GM12878 (cell line): ENCODE measurements around the gene CEP131. TPM values are rescaled to one million over a fixed set of nuclear protein-coding genes. Genes with fewer than 3 reads are reported as not detected.

ENCODE experiments used
- ATAC-seq: fragments of 200-7000 bp; cut with Tn5 transposase; 3 replicates; pipeline ENCODE4 v1.9.1; 2020; ENCODE audit warnings: mild to moderate bottlenecking, moderate library complexity
- BruUV-seq: library from RNA; stranded (reverse); fragments of 400-500 nt; replicated peaks from 2 replicates; lab custom pipeline; 2021; lab: Mats Ljungman, UMichigan
- CTCF ChIA-PET: fragments of 300-600 bp; sonication (Branson Sonifier 250); formaldehyde crosslinking; extraction: SDS; loops from one replicate; lab custom pipeline; 2021; ENCODE audit warnings: inconsistent platforms; lab: Yijun Ruan, JAX
- POLR2A ChIA-PET: fragments of 350-600 bp; formaldehyde crosslinking; extraction: SDS; loops from one replicate; lab custom pipeline; 2021; ENCODE audit warnings: inconsistent platforms; lab: Charles Lee
- RAD21 ChIA-PET: fragments of 300-600 bp; sonication (Branson Sonifier 250); formaldehyde crosslinking; loops from one replicate; lab custom pipeline; 2023; ENCODE audit warnings: antibody characterized with exemption; ENCODE audit not compliant: unreplicated experiment; lab: Charles Lee
- SMC1A ChIA-PET: fragments of 300-600 bp; sonication (Branson Sonifier 250); formaldehyde crosslinking; loops from one replicate; lab custom pipeline; 2023; ENCODE audit not compliant: unreplicated experiment, uncharacterized antibody; lab: Charles Lee
- DNase-seq: peaks from one replicate; pipeline ENCODE4 v3.0.0-alpha.2; 2011; ENCODE audit warnings: low read depth, low spot score
- FAIRE-seq: peaks from 3 replicates; lab custom pipeline; 2011; peaks lifted over from hg19 to GRCh38; lab: Jason Lieb, UNC
- H2AFZ ChIP-seq: 2 replicates; pipeline ENCODE4 v1.6.0; 2011; ENCODE audit warnings: low read depth, low read length, control low read depth; ENCODE audit not compliant: control insufficient read depth
- H3K27ac ChIP-seq: 2 replicates; pipeline ENCODE4 v1.5.1; 2011; ENCODE audit warnings: control low read depth; ENCODE audit not compliant: control insufficient read depth, insufficient read depth
- H3K27me3 ChIP-seq, 2 experiments: replicated peaks in 1 of 2; 2 replicates each; pipeline versions ENCODE4 v1.6.0 to v1.6.1; 2011; ENCODE audit warnings: low read length in 1 of 2; ENCODE audit not compliant: control insufficient read depth in 2 of 2, insufficient read depth in 2 of 2
- H3K36me3 ChIP-seq, 2 experiments: 2 replicates each; pipeline ENCODE4 v1.5.1; 2011; ENCODE audit warnings: low read length in 1 of 2; ENCODE audit not compliant: control insufficient read depth in 2 of 2, insufficient read depth in 2 of 2
- H3K4me1 ChIP-seq: 2 replicates; pipeline ENCODE4 v1.6.1; 2011; ENCODE audit warnings: mild to moderate bottlenecking, low read length, moderate library complexity, mixed read lengths; ENCODE audit not compliant: control insufficient read depth, insufficient read depth
- H3K4me2 ChIP-seq: 2 replicates; pipeline ENCODE4 v1.6.0; 2011; ENCODE audit warnings: control low read depth; ENCODE audit not compliant: control insufficient read depth, insufficient read depth
- H3K4me3 ChIP-seq: fragments of 200-600 bp; sonication (generic); 2 replicates; pipeline ENCODE4 v1.5.1; 2016
- H3K79me2 ChIP-seq: 2 replicates; pipeline ENCODE4 v1.6.0; 2011; ENCODE audit warnings: low read length; ENCODE audit not compliant: control insufficient read depth, insufficient read depth
- H3K9ac ChIP-seq: 2 replicates; pipeline ENCODE4 v1.8.0; 2011; ENCODE audit warnings: low read length, control low read depth, mixed read lengths; ENCODE audit not compliant: control insufficient read depth, insufficient read depth
- H3K9me3 ChIP-seq: replicated peaks from 3 replicates; pipeline ENCODE4 v1.5.1; 2011; ENCODE audit warnings: mild to moderate bottlenecking, low read length; ENCODE audit not compliant: control insufficient read depth, insufficient read depth
- H4K20me1 ChIP-seq: 2 replicates; pipeline ENCODE4 v1.6.0; 2011; ENCODE audit not compliant: control insufficient read depth, insufficient read depth
- ESRRA ChIP-seq: IDR thresholded peaks from 2 replicates; pipeline ENCODE4 v1.6.1; 2012; ENCODE audit warnings: mild to moderate bottlenecking, low read length, improper control_type of control experiment
- LARP7 ChIP-seq: fragments of 450-650 bp; IDR thresholded peaks from 2 replicates; pipeline ENCODE4 v1.6.1; 2017; ENCODE audit warnings: mild to moderate bottlenecking
- MEF2A ChIP-seq: IDR thresholded peaks from 2 replicates; pipeline ENCODE4 v1.6.1; 2011; ENCODE audit warnings: low read depth, mild to moderate bottlenecking, low read length, moderate library complexity; ENCODE audit not compliant: insufficient read depth
- ZZZ3 ChIP-seq: IDR thresholded peaks from 2 replicates; pipeline ENCODE4 v1.6.1; 2011; ENCODE audit warnings: low read depth; ENCODE audit not compliant: control insufficient read depth, insufficient read length
- WGBS: methylation state at CpG from one replicate; pipeline ENCODE4 v1.1.6; 2016; ENCODE audit warnings: low lambda C conversion rate; ENCODE audit not compliant: insufficient replicate concordance, insufficient coverage; ENCODE audit errors: missing lambda C conversion rate; 5-methylcytosine and 5-hydroxymethylcytosine counted together
- in situ Hi-C: fragments of 300-500 bp; cut with MboI; formaldehyde crosslinking; loops from 9 replicates; pipeline ENCODE4 v1.14.3; 2018; ENCODE audit warnings: mixed read lengths
- intact Hi-C: fragments of 100-400 bp; cut with micrococcal nuclease; formaldehyde crosslinking; loops from one replicate; pipeline ENCODE4 v1.14.2; 2022; ENCODE audit not compliant: unreplicated experiment
- polyA plus RNA-seq, 11 experiments: library from polyadenylated mRNA; depleted of rRNA in 4 of 11; unstranded in 6 of 11; stranded (reverse) in 5 of 11; fragments of >200 nt; fragmentation: Nextera tagmentation in 4 of 11; fragmentation: Illumina TruSeq in 1 of 11; extraction: Ambion mirVana in 4 of 11; extraction: Trizol in 1 of 11; gene quantifications; 1 replicate in 1 of 11; 2 replicates in 10 of 11; pipeline versions ENCODE4 v1.2.1 to v1.2.3, GENCODE V29; 2011 to 2016; ENCODE audit warnings: inconsistent platforms in 2 of 11, missing spikeins in 2 of 11, low read depth in 1 of 11
- total RNA-seq, 4 experiments: library from RNA; depleted of rRNA in 3 of 4; stranded (reverse); fragments of >200 nt in 3 of 4; fragmentation: Illumina TruSeq in 1 of 4; extraction: Trizol in 1 of 4; gene quantifications; 2 replicates each; pipeline versions ENCODE4 v1.2.1 to v1.2.3, GENCODE V29; 2013 to 2021
- TF ChIP-seq, protein P1 (sequence below): IDR thresholded peaks from 2 replicates; pipeline ENCODE4 v1.6.1; 2011; ENCODE audit warnings: borderline replicate concordance, low read depth, mild to moderate bottlenecking, moderate library complexity, mixed read lengths, low read length; ENCODE audit not compliant: insufficient read depth; ENCODE audit errors: extremely low read length
- TF ChIP-seq, protein P2 (sequence below): fragments of 450-650 bp; IDR thresholded peaks from 2 replicates; pipeline ENCODE4 v1.6.1; 2017; ENCODE audit warnings: mild to moderate bottlenecking, moderate library complexity

CEP131 gene
- total and polyA plus RNA-seq, 10 of the 15 experiments (the other 5 are each of a cell fraction or from before 2014, with no cell fraction given): 0.05 to 17.3 (median 6.7) TPM

DNA sequence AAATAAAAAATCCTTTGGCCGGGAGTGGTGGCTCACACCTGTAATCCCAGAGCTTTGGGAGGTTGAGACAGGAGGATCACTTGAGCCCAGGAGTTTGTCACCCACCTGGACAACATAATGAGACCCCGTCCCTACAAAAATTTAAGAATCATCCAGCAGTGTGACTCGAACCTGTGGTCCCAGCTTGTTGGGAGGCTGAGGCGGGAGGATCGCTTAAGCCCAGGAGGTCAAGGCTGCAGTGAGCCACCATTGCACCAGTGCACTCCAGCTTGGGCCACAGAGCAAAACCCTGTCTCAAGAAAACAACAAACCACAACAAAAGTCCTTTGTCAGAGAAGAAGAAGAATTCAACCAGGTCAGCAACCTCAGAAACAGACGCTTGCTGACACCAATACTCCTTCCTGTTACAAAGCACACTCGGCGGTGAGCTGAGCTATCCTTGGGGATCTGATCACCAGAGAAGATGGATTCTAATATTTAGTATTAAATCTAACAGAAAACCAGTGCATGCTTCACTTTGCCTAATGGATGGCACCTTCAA lies 70.4 kb downstream of the CEP131 start:
- ChIA-PET SMC1A (no interaction called here), POLR2A (no interaction called here), RAD21 (no interaction called here)
- WGBS: 24% methylated on average over 8 of the region's 8 CpGs
- DNase-seq: no peak
- Histone ChIP-seq H4K20me1 (no peaks in the 10 kb centered on the region), H3K36me3 (no peaks in the 10 kb centered on the region), H3K27ac (no peak overlapping the region), H3K9me3 (no peaks in the 10 kb centered on the region), H2AFZ (no peak overlapping the region), H3K4me1 (no peaks in the 10 kb centered on the region), H3K9ac (no peak overlapping the region), H3K4me2 (no peak overlapping the region), H3K27me3 (no peaks in the 10 kb centered on the region), H3K79me2 (no peaks in the 10 kb centered on the region)
- no TSS peak for BruUV-seq
- intact Hi-C loops: no loop called here
- no peak for ATAC-seq
- TF ChIP-seq ESRRA (no peak), ZZZ3 (no peak), LARP7 (no peak), MEF2A (no peak)
- TF ChIP-seq, protein P1, sequence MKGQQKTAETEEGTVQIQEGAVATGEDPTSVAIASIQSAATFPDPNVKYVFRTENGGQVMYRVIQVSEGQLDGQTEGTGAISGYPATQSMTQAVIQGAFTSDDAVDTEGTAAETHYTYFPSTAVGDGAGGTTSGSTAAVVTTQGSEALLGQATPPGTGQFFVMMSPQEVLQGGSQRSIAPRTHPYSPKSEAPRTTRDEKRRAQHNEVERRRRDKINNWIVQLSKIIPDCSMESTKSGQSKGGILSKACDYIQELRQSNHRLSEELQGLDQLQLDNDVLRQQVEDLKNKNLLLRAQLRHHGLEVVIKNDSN: no peak
- TF ChIP-seq, protein P2, sequence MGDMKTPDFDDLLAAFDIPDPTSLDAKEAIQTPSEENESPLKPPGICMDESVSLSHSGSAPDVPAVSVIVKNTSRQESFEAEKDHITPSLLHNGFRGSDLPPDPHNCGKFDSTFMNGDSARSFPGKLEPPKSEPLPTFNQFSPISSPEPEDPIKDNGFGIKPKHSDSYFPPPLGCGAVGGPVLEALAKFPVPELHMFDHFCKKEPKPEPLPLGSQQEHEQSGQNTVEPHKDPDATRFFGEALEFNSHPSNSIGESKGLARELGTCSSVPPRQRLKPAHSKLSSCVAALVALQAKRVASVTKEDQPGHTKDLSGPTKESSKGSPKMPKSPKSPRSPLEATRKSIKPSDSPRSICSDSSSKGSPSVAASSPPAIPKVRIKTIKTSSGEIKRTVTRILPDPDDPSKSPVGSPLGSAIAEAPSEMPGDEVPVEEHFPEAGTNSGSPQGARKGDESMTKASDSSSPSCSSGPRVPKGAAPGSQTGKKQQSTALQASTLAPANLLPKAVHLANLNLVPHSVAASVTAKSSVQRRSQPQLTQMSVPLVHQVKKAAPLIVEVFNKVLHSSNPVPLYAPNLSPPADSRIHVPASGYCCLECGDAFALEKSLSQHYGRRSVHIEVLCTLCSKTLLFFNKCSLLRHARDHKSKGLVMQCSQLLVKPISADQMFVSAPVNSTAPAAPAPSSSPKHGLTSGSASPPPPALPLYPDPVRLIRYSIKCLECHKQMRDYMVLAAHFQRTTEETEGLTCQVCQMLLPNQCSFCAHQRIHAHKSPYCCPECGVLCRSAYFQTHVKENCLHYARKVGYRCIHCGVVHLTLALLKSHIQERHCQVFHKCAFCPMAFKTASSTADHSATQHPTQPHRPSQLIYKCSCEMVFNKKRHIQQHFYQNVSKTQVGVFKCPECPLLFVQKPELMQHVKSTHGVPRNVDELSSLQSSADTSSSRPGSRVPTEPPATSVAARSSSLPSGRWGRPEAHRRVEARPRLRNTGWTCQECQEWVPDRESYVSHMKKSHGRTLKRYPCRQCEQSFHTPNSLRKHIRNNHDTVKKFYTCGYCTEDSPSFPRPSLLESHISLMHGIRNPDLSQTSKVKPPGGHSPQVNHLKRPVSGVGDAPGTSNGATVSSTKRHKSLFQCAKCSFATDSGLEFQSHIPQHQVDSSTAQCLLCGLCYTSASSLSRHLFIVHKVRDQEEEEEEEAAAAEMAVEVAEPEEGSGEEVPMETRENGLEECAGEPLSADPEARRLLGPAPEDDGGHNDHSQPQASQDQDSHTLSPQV: no peak
- TF ChIP-seq, all 136 proteins: peak for 0
- no peak for FAIRE-seq
- CTCF ChIA-PET: no interaction called here
- H3K4me3 ChIP-seq: no peak overlapping the region
- in situ Hi-C loops: no loop called here
